ENCODE data around the gene SLC27A1.
A peak's percentile ranks its signal among the peaks of the same experiment; 100 is the strongest.

The SLC27A1 gene

DNA sequence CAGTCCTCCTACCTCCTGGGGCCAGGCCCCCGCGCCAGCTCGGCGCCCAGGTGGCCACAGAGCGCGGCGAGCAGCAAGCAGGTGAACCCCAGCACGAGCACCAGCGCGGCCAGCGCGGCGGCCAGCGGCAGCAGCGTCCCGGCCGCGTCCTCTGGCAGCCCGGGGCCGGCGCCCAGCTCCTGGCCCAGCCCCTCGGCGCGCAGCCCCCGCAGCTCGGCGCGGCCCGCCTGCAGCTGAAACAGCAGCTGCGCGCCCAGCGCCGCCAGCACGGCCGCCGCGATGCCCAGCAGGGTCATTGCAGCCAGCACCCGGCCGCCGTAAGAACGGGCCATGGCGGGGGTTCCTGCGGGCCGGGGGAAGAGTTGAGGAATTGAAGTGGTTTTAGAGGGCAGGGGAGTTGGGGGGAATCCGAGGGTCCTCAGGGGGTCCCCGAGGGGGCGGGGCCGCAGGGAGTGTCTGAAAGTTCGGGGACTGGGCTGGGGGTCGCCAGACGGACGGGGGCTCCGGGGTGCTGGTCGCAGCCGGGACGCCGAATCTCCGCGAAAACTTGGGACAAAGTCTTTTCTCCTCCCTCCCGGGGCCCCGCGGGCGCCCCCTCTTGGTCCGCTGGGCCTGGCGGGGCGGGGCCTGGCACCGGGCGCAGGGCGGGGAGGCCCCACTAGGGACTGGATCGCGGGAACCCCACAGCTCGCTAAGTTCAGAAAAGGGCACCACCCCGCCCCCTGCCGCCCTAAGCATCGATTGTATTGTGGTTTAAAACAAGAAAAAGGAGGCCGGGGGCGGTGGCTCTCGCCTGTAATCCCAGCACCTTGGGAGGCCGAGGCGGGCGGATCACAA lies 22.0 kb upstream of the SLC27A1 start, which contains the start of gene TMEM221 (continued):
- TF ChIP-seq, protein P1, sequence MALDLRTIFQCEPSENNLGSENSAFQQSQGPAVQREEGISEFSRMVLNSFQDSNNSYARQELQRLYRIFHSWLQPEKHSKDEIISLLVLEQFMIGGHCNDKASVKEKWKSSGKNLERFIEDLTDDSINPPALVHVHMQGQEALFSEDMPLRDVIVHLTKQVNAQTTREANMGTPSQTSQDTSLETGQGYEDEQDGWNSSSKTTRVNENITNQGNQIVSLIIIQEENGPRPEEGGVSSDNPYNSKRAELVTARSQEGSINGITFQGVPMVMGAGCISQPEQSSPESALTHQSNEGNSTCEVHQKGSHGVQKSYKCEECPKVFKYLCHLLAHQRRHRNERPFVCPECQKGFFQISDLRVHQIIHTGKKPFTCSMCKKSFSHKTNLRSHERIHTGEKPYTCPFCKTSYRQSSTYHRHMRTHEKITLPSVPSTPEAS (tag by site-specific recombination; IDR thresholded peaks at IDR 0.05), result no peak
- TF ChIP-seq, protein P2, sequence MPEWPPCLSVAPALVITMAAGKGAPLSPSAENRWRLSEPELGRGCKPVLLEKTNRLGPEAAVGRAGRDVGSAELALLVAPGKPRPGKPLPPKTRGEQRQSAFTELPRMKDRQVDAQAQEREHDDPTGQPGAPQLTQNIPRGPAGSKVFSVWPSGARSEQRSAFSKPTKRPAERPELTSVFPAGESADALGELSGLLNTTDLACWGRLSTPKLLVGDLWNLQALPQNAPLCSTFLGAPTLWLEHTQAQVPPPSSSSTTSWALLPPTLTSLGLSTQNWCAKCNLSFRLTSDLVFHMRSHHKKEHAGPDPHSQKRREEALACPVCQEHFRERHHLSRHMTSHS (tag by site-specific recombination; IDR thresholded peaks at IDR 0.05), result no peak
- TF ChIP-seq ZNF837 (tag by site-specific recombination; IDR thresholded peaks at IDR 0.05) (no peak), ZNF23 (tag by site-specific recombination; IDR thresholded peaks at IDR 0.05; ENCODE audit: borderline replicate concordance) (no peak), ZSCAN30 (tag by site-specific recombination; IDR thresholded peaks at IDR 0.05) (no peak), YY2 (tag by site-specific recombination; IDR thresholded peaks at IDR 0.05) (no peak), ZNF16 (tag by site-specific recombination; IDR thresholded peaks at IDR 0.05; ENCODE audit: low read depth) (no peak), ZNF311 (tag by site-specific recombination; IDR thresholded peaks at IDR 0.05; ENCODE audit: borderline replicate concordance) (no peak), ZBTB7A (tag by site-specific recombination; IDR thresholded peaks at IDR 0.05; ENCODE audit: low read depth) (0 out of 2 replicates have a peak, but pooled peaks have one; percentile 44), ZNF792 (tag by site-specific recombination; IDR thresholded peaks at IDR 0.05) (no peak), ZNF747 (tag by site-specific recombination; IDR thresholded peaks at IDR 0.05) (no peak), ZBTB21 (tag by site-specific recombination; IDR thresholded peaks at IDR 0.05) (no peak), ZNF266 (tag by site-specific recombination; IDR thresholded peaks at IDR 0.05; ENCODE audit: low read depth) (no peak), ZNF791 (tag by site-specific recombination; IDR thresholded peaks at IDR 0.05) (no peak), TRIM28 (IDR thresholded peaks at IDR 0.05; ENCODE audit: borderline replicate concordance, low read length) (no peak), ZNF843 (tag by site-specific recombination; IDR thresholded peaks at IDR 0.05) (no peak), ZNF654 (tag by site-specific recombination; IDR thresholded peaks at IDR 0.05; ENCODE audit: low read depth) (no peak), ZNF561 (tag by site-specific recombination; IDR thresholded peaks at IDR 0.05; ENCODE audit: borderline replicate concordance) (no peak; the same call in 1 of the 2 replicates), HOXA7 (CRISPR knock-in tag; IDR thresholded peaks at IDR 0.05; ENCODE audit: borderline replicate concordance) (no peak), SP3 (tag by site-specific recombination; IDR thresholded peaks at IDR 0.05) (peak; percentile 55)
- TF ChIP-seq, protein P3, sequence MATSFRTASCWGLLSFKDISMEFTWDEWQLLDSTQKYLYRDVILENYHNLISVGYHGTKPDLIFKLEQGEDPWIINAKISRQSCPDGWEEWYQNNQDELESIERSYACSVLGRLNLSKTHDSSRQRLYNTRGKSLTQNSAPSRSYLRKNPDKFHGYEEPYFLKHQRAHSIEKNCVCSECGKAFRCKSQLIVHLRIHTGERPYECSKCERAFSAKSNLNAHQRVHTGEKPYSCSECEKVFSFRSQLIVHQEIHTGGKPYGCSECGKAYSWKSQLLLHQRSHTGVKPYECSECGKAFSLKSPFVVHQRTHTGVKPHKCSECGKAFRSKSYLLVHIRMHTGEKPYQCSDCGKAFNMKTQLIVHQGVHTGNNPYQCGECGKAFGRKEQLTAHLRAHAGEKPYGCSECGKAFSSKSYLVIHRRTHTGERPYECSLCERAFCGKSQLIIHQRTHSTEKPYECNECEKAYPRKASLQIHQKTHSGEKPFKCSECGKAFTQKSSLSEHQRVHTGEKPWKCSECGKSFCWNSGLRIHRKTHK (tag by site-specific recombination; IDR thresholded peaks at IDR 0.05), result no peak
- TF ChIP-seq, protein P4, sequence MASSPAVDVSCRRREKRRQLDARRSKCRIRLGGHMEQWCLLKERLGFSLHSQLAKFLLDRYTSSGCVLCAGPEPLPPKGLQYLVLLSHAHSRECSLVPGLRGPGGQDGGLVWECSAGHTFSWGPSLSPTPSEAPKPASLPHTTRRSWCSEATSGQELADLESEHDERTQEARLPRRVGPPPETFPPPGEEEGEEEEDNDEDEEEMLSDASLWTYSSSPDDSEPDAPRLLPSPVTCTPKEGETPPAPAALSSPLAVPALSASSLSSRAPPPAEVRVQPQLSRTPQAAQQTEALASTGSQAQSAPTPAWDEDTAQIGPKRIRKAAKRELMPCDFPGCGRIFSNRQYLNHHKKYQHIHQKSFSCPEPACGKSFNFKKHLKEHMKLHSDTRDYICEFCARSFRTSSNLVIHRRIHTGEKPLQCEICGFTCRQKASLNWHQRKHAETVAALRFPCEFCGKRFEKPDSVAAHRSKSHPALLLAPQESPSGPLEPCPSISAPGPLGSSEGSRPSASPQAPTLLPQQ (tag by site-specific recombination; IDR thresholded peaks at IDR 0.05), result peak; percentile 54; the same call in 1 of the 2 replicates
- TF ChIP-seq, protein P5, sequence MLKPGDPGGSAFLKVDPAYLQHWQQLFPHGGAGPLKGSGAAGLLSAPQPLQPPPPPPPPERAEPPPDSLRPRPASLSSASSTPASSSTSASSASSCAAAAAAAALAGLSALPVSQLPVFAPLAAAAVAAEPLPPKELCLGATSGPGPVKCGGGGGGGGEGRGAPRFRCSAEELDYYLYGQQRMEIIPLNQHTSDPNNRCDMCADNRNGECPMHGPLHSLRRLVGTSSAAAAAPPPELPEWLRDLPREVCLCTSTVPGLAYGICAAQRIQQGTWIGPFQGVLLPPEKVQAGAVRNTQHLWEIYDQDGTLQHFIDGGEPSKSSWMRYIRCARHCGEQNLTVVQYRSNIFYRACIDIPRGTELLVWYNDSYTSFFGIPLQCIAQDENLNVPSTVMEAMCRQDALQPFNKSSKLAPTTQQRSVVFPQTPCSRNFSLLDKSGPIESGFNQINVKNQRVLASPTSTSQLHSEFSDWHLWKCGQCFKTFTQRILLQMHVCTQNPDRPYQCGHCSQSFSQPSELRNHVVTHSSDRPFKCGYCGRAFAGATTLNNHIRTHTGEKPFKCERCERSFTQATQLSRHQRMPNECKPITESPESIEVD (tag by site-specific recombination; IDR thresholded peaks at IDR 0.05), result no peak
- TF ChIP-seq, protein P6, sequence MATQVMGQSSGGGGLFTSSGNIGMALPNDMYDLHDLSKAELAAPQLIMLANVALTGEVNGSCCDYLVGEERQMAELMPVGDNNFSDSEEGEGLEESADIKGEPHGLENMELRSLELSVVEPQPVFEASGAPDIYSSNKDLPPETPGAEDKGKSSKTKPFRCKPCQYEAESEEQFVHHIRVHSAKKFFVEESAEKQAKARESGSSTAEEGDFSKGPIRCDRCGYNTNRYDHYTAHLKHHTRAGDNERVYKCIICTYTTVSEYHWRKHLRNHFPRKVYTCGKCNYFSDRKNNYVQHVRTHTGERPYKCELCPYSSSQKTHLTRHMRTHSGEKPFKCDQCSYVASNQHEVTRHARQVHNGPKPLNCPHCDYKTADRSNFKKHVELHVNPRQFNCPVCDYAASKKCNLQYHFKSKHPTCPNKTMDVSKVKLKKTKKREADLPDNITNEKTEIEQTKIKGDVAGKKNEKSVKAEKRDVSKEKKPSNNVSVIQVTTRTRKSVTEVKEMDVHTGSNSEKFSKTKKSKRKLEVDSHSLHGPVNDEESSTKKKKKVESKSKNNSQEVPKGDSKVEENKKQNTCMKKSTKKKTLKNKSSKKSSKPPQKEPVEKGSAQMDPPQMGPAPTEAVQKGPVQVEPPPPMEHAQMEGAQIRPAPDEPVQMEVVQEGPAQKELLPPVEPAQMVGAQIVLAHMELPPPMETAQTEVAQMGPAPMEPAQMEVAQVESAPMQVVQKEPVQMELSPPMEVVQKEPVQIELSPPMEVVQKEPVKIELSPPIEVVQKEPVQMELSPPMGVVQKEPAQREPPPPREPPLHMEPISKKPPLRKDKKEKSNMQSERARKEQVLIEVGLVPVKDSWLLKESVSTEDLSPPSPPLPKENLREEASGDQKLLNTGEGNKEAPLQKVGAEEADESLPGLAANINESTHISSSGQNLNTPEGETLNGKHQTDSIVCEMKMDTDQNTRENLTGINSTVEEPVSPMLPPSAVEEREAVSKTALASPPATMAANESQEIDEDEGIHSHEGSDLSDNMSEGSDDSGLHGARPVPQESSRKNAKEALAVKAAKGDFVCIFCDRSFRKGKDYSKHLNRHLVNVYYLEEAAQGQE (tag by site-specific recombination; IDR thresholded peaks at IDR 0.05), result no peak
- TF ChIP-seq, protein P7, sequence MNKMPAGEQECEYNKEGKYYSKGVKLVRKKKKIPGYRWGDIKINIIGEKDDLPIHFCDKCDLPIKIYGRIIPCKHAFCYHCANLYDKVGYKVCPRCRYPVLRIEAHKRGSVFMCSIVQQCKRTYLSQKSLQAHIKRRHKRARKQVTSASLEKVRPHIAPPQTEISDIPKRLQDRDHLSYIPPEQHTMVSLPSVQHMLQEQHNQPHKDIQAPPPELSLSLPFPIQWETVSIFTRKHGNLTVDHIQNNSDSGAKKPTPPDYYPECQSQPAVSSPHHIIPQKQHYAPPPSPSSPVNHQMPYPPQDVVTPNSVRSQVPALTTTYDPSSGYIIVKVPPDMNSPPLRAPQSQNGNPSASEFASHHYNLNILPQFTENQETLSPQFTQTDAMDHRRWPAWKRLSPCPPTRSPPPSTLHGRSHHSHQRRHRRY (tag by site-specific recombination; IDR thresholded peaks at IDR 0.05), result no peak
- TF ChIP-seq, protein P8, sequence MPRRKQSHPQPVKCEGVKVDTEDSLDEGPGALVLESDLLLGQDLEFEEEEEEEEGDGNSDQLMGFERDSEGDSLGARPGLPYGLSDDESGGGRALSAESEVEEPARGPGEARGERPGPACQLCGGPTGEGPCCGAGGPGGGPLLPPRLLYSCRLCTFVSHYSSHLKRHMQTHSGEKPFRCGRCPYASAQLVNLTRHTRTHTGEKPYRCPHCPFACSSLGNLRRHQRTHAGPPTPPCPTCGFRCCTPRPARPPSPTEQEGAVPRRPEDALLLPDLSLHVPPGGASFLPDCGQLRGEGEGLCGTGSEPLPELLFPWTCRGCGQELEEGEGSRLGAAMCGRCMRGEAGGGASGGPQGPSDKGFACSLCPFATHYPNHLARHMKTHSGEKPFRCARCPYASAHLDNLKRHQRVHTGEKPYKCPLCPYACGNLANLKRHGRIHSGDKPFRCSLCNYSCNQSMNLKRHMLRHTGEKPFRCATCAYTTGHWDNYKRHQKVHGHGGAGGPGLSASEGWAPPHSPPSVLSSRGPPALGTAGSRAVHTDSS (tag by site-specific recombination; IDR thresholded peaks at IDR 0.05), result no peak
